Daoy (cell line): ENCODE data around the gene ARRB1. TPM values are rescaled to one million over a fixed set of nuclear protein-coding genes. Genes with fewer than 3 reads are reported as not detected.

Experiments
- DNase-seq: peaks from one replicate; pipeline ENCODE4 v3.0.0-alpha.2; 2015; ENCODE audit warnings: low read depth
- total RNA-seq: library from RNA; depleted of rRNA; stranded (reverse); fragments of >200 nt; shearing (Covaris generic); gene quantifications from 2 replicates; pipeline ENCODE4 v1.2.3, GENCODE V29; 2014

The ARRB1 gene
- total RNA-seq, 1 experiment from 2014 or later: 12.8 TPM

DNA sequence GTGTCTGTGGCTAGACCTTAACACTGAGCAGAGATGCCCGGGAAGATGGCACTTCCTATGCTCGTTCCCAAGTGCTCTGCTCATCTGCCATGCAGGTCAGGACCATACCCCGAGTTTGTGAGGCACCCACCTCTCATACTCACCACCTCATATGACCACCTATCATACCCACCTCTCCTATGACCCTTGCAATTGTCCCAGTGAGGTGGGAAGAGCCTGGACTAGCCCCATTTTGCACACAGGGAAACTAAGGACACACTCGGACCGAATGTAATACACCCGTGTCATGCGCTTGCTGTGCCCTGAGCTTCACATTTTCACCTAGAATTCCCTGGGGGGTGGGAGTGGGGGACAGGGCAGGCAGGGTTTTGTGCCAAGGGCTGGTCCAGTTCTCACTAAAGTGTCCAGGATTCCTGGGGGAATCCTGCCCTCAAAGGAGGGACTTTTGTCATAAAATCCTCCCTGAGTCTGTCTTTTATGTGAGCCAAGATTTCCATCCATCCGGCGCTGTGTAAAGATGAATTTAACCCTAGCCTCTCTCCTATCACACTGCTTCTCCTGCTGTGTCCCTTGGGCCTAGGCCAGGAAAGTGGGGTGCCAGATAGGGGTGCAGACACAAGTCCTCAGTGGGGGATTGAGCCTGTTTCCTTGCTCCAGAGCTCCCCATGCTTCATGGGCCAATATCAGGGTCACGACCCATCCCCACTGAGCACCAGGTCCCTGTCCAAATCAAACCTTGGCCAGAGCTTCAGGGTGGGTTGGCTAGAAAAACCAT, 90.9 kb downstream of the ARRB1 start:
- no peak for DNase-seq

GRCh38 chr11:75254326-75254725, 97.1 kb downstream of the ARRB1 start:
- DNase-seq: no peak

DNA sequence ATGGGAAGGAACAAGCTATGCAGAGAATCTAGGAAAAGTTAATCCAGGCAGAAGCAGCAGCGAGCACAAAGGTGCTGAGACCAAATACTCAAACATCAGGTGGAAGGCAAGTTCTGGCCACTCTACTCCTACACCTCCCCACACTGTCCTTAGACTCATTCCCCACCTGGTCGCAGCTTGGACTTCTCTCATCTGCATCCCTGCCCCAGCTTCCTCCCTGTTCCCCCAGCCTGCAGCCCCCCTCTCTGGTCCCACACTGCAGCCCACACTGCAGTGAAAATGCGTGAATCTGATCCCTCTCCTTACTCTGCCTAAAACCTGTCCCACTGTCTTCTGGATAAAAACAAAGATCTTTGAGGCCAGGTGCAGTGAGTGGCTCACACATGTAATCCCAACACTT, 101.8 kb downstream of the ARRB1 start:
- no peak for DNase-seq

DNA sequence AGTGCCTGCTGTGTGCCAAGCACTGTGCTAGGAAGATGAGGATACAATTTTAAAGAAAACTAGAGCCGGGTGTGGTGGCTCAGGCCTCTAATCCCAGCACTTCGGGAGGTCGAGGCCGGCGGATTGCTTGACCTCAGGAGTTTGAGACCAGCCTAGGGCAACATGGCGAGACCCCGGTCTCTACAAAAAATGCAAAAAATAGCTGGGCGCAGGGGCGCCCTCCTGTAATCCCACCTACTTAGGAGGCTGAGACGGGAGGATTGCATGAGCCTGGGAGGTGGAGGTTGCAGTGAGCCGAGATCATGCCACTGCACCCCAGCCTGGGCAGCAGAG, 102.6 kb downstream of the ARRB1 start:
- DNase-seq: no peak

- DNase-seq: no peak
Observed at GRCh38 chr11:75246671-75247350, 104.7 kb downstream of the ARRB1 start.

- no peak for DNase-seq
Observed at GRCh38 chr11:75246006-75246670, 105.3 kb downstream of the ARRB1 start.

DNA sequence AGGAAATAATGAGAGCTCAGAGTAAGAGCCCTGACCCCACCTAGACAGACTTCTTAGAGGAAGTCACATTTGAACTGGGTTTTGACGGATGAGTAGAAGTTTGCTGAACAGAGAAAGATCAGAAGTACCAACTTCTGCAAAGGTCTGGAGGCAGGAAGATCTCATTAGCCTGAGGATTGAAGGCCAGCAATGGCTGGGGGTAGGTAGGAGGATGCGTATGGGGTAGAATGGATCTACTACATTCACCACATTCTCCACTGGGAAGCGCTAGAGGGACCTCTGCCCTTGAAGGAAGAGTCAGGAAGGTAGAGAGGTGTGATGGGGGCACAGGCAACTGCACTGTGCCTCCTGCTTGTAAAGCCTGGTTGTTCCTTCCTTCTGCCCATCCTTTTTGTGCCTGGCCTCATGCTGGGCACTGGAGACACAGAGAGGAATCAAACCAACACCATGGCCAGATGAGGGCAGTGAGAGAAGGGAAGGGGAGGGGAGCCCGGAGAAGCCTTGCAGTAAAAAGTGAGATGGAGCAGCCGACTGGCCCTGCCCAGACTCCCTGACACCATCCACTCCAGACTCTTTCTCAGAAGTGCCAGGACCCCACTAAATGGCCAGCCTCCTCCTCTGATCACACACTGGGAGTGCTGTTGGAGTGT, 106.0 kb downstream of the ARRB1 start:
- no peak for DNase-seq

DNA sequence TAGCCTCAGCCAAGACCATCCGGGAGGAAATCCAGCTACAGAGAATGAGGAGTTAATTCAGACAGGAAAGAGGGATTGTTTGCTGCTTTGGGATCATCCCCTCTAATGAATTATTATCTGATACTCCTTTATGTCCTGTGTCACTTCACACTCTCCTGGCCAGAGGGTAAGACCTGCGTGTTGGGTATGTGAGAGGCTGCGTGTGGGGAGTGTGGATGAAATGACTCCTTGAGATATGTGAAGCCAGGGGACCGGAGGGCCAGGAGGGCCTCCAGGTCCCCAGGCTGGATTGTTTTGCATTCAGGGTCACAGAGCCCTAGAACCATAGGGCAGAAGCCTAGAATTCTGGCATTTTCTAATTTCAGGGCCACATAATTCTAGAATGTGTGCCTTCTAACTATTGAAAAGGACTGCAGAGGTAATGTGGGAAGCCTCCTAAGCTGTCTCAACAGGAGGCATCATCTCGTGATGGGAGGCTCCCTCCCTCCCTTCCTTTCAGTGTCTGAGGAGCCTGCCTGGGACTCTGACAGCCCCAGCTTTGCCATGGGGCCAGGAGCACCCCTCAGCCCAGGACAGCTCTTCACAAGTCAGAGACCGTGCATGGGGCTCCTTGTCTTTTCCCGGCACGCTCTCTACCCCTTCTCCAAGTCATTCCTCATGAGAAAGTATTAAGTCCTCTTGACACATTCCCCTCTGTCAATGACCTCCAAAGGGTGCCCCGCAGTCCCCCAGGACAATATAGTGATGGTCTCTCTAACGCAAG, 107.2 kb downstream of the ARRB1 start:
- no peak for DNase-seq

- no peak for DNase-seq
Observed at GRCh38 chr11:75242722-75243600, 108.5 kb downstream of the ARRB1 start.

- no peak for DNase-seq
Observed at GRCh38 chr11:75241906-75242644, 109.4 kb downstream of the ARRB1 start.

- peak; percentile 94 for DNase-seq
Observed at GRCh38 chr11:75241036-75241905, 110.2 kb downstream of the ARRB1 start.

- peak; percentile 54 for DNase-seq
Observed at GRCh38 chr11:75240311-75241035, 111.0 kb downstream of the ARRB1 start, which contains the start of gene TPBGL. Gene TPBGL (plus strand): TSS chr11:75240774. CDS start chr11:75241050, 276 bp downstream.

GRCh38 chr11:75239531-75240290, 111.8 kb downstream of the ARRB1 start:
- DNase-seq: no peak

DNA sequence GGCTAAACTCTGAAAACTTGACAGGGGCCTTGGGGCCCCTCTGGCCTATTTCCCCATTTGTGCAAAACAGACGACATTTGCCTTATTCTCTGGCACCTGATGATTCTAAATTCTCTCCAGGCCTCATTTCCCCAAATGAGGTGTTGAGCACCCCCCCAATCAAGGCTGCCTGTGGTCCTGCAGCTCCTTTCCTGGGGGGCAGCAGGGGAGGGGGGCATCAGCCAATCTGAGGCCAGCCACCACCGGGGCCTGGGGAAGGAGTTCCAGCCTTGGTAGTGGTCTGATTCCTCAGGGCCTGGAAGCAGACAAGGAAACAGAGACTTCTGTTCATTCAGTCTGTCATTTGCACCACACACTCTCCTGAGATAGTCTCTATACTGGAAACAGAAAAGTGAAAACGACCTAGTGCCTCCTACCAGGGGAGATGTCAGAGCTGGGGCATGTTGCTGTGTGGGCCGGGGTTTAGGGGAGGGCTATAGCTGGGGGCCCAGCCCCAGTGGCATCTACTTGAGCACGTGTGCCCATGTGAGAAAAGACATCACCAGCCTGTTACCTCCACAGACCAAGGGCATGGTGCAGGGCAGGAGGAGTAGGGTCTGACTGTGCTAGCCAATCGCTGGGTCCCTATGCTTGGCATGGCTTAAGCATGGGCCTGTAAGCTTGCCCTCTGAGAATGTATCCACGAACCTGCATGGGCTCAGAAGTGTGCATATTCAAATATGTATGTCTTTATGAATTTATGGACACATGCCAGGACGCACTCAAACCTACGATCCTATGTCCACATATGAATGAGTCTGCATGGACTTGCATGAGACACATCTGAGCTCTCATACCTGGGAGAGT, 112.6 kb downstream of the ARRB1 start:
- no peak for DNase-seq

- no peak for DNase-seq
Observed at GRCh38 chr11:75237050-75237449, 114.4 kb downstream of the ARRB1 start.

DNA sequence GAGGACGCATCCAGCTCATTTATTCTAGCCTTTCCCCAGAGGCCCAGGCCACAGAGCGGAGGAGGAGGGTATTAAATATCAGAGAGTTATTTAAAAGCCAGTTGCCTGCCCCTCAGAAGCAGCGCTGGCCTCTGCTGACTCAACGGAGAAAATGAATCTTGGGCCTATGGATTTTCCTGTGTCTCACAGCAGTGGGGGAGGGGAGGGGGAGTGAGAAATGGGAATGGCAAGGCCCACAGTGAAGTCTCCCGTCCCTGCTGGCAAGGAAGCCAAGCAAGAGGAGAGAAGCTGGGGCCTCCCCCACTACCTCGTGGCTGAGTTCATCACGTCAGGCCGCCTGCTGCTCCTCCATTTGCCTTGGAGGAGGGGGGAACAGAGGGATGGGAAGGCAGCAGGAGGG, 115.4 kb downstream of the ARRB1 start:
- peak; percentile 54 for DNase-seq
